ENCODE data around the gene SLC4A2. TPM values are rescaled to one million over a fixed set of nuclear protein-coding genes. Genes with fewer than 3 reads are reported as not detected.

Gene SLC4A2
- total and polyA plus RNA-seq, 2 of the 8 experiments (the other 6 are each of a cell fraction or from before 2014, with no cell fraction given), result 72.6 to 147 TPM

GRCh38 chr7:151057506-151057988, 1.8 kb upstream of the SLC4A2 start, which contains the start of gene CDK5:
Gene CDK5 (minus strand): TSS chr7:151057897. CDS start chr7:151057848, 49 bp downstream.
- H2AFZ ChIP-seq (ENCODE audit: low read length), result peak within 1 kb of the TSS; percentile 76; the same call in 1 of the 2 replicates
- H3K4ac ChIP-seq (replicated peaks; ENCODE audit: insufficient read length, low read depth, low read length), result peak within 1 kb of the TSS; percentile 89
- no peaks in the 10 kb centered on the region for H3K79me2 ChIP-seq (ENCODE audit: control insufficient read depth in 1 of 2, insufficient read depth in 2 of 2, low read length in 2 of 2)
- peaks cover 0 to 11% (median 4%) of the 10 kb centered on the region in 4 experiments; a peak in 5 of 7 replicates for H3K27me3 ChIP-seq (replicated peaks in 1 of 4; ENCODE audit: control insufficient read depth in 3 of 4, extremely low read depth in 1 of 4, insufficient read depth in 3 of 4, low read length in 3 of 4)
- TF ChIP-seq KDM4A (IDR thresholded peaks at IDR 0.05; ENCODE audit: low read depth, low read length, severe bottlenecking) (peak; percentile 66), SIN3A (conservative IDR thresholded peaks at IDR 0.05 in 1 of 2, IDR thresholded peaks at IDR 0.05 in 1 of 2; ENCODE audit: low read depth in 1 of 2, low read length in 2 of 2) (no peak; a peak in 1 of 4 replicates), RBBP5 (IDR thresholded peaks at IDR 0.05; ENCODE audit: borderline replicate concordance, low read depth, low read length) (no peak), TBP (IDR thresholded peaks at IDR 0.05; ENCODE audit: low read depth, low read length) (0 out of 2 replicates have a peak, but pooled peaks have one; percentile 3), SUZ12 (IDR thresholded peaks at IDR 0.05; ENCODE audit: low read length) (no peak), ASH2L (IDR thresholded peaks at IDR 0.05; ENCODE audit: low read length) (peak; percentile 44)
- H2BK120ac ChIP-seq (replicated peaks; ENCODE audit: low read depth, low read length), result no peak within 1 kb of the TSS
- H2AK5ac ChIP-seq (ENCODE audit: low read depth, low read length), result peak within 1 kb of the TSS; percentile 56; the same call in 1 of the 2 replicates
- H3K79me1 ChIP-seq (ENCODE audit: low read depth, low read length), result 0 out of 2 replicates have a peak, but pooled peaks cover 3% of the 10 kb centered on the region
- H3K14ac ChIP-seq (ENCODE audit: insufficient read length), result no peak within 1 kb of the TSS
- peaks cover 26% of the 10 kb centered on the region for H3K23me2 ChIP-seq (ENCODE audit: low read depth, low read length)
- no peak within 1 kb of the TSS for H2BK12ac ChIP-seq (ENCODE audit: low read depth, low read length)
- H3K4me2 ChIP-seq (ENCODE audit: insufficient read depth in 1 of 2, low read depth in 2 of 2, low read length in 2 of 2), result peak within 1 kb of the TSS; percentile 86 to 98
- WGBS, 2 experiments (ENCODE audit: extremely low coverage in 1 of 2, insufficient coverage in 1 of 2, insufficient read length in 1 of 2, insufficient replicate concordance in 2 of 2, low coverage in 1 of 2, low lambda C conversion rate in 2 of 2, missing lambda C conversion rate in 1 of 2), result 1% methylated on average over 29 of the region's 30 CpGs; no CpG with 5 or more reads in 1 of the 2 experiments
- ChIA-PET POLR2A (ENCODE audit: partially characterized antibody) (interaction anchor here (1.0 to 2.5 kb wide), 3 partner anchors 22 to 30 kb away, joined by 3 to 7 read pairs (median 6); partner anchors contain the start of gene ABCB8), CTCF (ENCODE audit: partially characterized antibody) (interaction anchor here (0.7 to 9.7 kb wide), 14 partner anchors 9 to 81 kb away, joined by 3 to 88 read pairs (median 6); partner anchors contain the start of genes ABCB8 and FASTK)
- peak within 1 kb of the TSS; percentile 71; the same call in 1 of the 2 replicates for H2BK5ac ChIP-seq (ENCODE audit: low read depth, low read length)
- H2BK20ac ChIP-seq (ENCODE audit: low read length), result no peak within 1 kb of the TSS; the same call in 1 of the 2 replicates
- FAIRE-seq (no peak), DNase-seq (ENCODE audit: low read depth in 1 of 2, low spot score in 2 of 2) (no peak)
- H2BK15ac ChIP-seq (ENCODE audit: low read length), result peak within 1 kb of the TSS; percentile 19; the same call in 1 of the 2 replicates
- H4K20me1 ChIP-seq (replicated peaks in 1 of 2; ENCODE audit: control insufficient read depth in 1 of 2, insufficient read depth in 2 of 2, low read length in 2 of 2), result peaks cover 0 to 7% of the 10 kb centered on the region in 2 experiments
- H3K23ac ChIP-seq (ENCODE audit: insufficient read length), result no peak within 1 kb of the TSS
- H3K9ac ChIP-seq (replicated peaks in 1 of 4; ENCODE audit: extremely low read depth in 1 of 4, low read depth in 3 of 4, low read length in 3 of 4), result peak within 1 kb of the TSS in 2 of 4 experiments; percentile 26 to 29; a peak in 2 of 7 replicates
- H4K8ac ChIP-seq (ENCODE audit: extremely low read depth, insufficient read depth, low read length), result peak within 1 kb of the TSS; percentile 29
- H4K5ac ChIP-seq (ENCODE audit: insufficient read length, low read depth, low read length), result peak within 1 kb of the TSS; percentile 55
- peak within 1 kb of the TSS; percentile 68 for H3K18ac ChIP-seq (ENCODE audit: extremely low read depth, low read length)
- peak within 1 kb of the TSS; percentile 61; the same call in 1 of the 2 replicates for H3K27ac ChIP-seq (ENCODE audit: low read depth, low read length)
- peak within 1 kb of the TSS; percentile 72 to 91 (median 86) for H3K4me3 ChIP-seq (ENCODE audit: extremely low read depth in 1 of 4, insufficient read depth in 2 of 4, low read depth in 3 of 4, low read length in 4 of 4)
- no peak within 1 kb of the TSS for H3K56ac ChIP-seq (replicated peaks; ENCODE audit: insufficient read length, low read depth, low read length)
- H3K36me3 ChIP-seq (ENCODE audit: control insufficient read depth in 2 of 4, insufficient read depth in 4 of 4, low read length in 3 of 4), result no peaks in the 10 kb centered on the region
- H4K91ac ChIP-seq (replicated peaks; ENCODE audit: insufficient read length, low read length), result peak within 1 kb of the TSS; percentile 36
- peaks cover 9 to 40% (median 29%) of the 10 kb centered on the region in 4 experiments for H3K4me1 ChIP-seq (replicated peaks in 1 of 4; ENCODE audit: control insufficient read depth in 3 of 4, insufficient read depth in 4 of 4, low read length in 3 of 4)
- no peaks in the 10 kb centered on the region for H3K9me3 ChIP-seq (ENCODE audit: insufficient read depth in 2 of 2, low read depth in 1 of 2, low read length in 1 of 2)

All from H1 (cell line).